K562 (cell line): Measurements from ENCODE around the gene STIM1. TPM values are rescaled to one million over a fixed set of nuclear protein-coding genes. Genes with fewer than 3 reads are reported as not detected.

Experiments used
- ATAC-seq: fragments of 200-7000 bp; cut with Tn5 transposase; 3 replicates; pipeline ENCODE4 v1.9.1; 2020; ENCODE audit warnings: moderate library complexity
- BruUV-seq: library from RNA; stranded (reverse); fragments of 400-500 nt; replicated peaks from 2 replicates; lab custom pipeline; 2021; lab: Mats Ljungman, UMichigan
- CTCF ChIA-PET: fragments of 300-600 bp; formaldehyde crosslinking; extraction: SDS; loops from one replicate; lab custom pipeline; 2021; ENCODE audit warnings: low intra/inter-chr PET ratio; lab: Yijun Ruan, JAX
- POLR2A ChIA-PET: fragments of 300-600, 350-650 bp; sonication (Branson Sonifier 250); formaldehyde crosslinking; extraction: SDS; loops from one replicate; lab custom pipeline; 2021; ENCODE audit warnings: antibody characterized with exemption, inconsistent platforms; lab: Yijun Ruan, JAX
- DNase-seq, 4 experiments: peaks; one replicate each; pipeline versions ENCODE4 v3.0.0 to v3.0.0-alpha.2; 2011 to 2018; ENCODE audit warnings: low spot score in 3 of 4, mixed read lengths in 3 of 4; ENCODE audit errors: extremely low read depth in 1 of 4
- FAIRE-seq: peaks from 2 replicates; lab custom pipeline; 2011; peaks lifted over from hg19 to GRCh38; lab: Jason Lieb, UNC
- H2AFZ ChIP-seq: 2 replicates; pipeline ENCODE4 v1.6.0; 2011; ENCODE audit warnings: low read depth, low read length, control low read depth, inconsistent platforms
- H3K27ac ChIP-seq: fragments of 200-600 bp; 3 replicates; pipeline ENCODE4 v1.8.0; 2011; ENCODE audit warnings: low read depth, mild to moderate bottlenecking, control low read depth, inconsistent platforms, low read length, moderate library complexity, mixed read lengths; ENCODE audit errors: extremely low read depth
- H3K27me3 ChIP-seq, 2 experiments: fragments of 300-600 bp in 1 of 2; 2 replicates in 1 of 2; 3 replicates in 1 of 2; pipeline versions ENCODE4 v1.6.0 to v1.8.0; 2011; ENCODE audit warnings: inconsistent platforms in 2 of 2, low read length in 2 of 2, mild to moderate bottlenecking in 1 of 2, mixed read lengths in 1 of 2, moderate library complexity in 1 of 2; ENCODE audit not compliant: control insufficient read depth in 2 of 2, insufficient read depth in 2 of 2
- H3K36me3 ChIP-seq: fragments of 300-600 bp; 3 replicates; pipeline ENCODE4 v1.8.0; 2011; ENCODE audit warnings: mild to moderate bottlenecking, low read length, inconsistent platforms; ENCODE audit not compliant: control insufficient read depth, insufficient read depth
- H3K4me1 ChIP-seq, 2 experiments: fragments of 200-600 bp in 1 of 2; replicated peaks in 1 of 2; 2 replicates in 1 of 2; 3 replicates in 1 of 2; pipeline versions ENCODE4 v1.5.1 to v1.8.0; 2011; ENCODE audit warnings: inconsistent platforms in 2 of 2, low read length in 2 of 2, mild to moderate bottlenecking in 1 of 2, mixed read lengths in 1 of 2, moderate library complexity in 1 of 2; ENCODE audit not compliant: control insufficient read depth in 2 of 2, insufficient read depth in 2 of 2
- H3K4me2 ChIP-seq: 2 replicates; pipeline ENCODE4 v1.6.1; 2011; ENCODE audit warnings: low read length, control low read depth, inconsistent platforms, mixed read lengths; ENCODE audit not compliant: insufficient read depth
- H3K4me3 ChIP-seq: fragments of 200-600 bp; sonication (generic), shearing (Covaris generic); 2 replicates; pipeline ENCODE4 v1.5.1; 2016; ENCODE audit warnings: control low read depth, inconsistent platforms
- H3K79me2 ChIP-seq: fragments of 200-600 bp; 3 replicates; pipeline ENCODE4 v1.8.0; 2011; ENCODE audit warnings: low read length, inconsistent platforms; ENCODE audit not compliant: control insufficient read depth, insufficient read depth
- H3K9ac ChIP-seq, 2 experiments: 2 replicates each; pipeline versions ENCODE4 v1.6.0 to v1.6.1; 2011; ENCODE audit warnings: low read depth in 2 of 2, low read length in 2 of 2, control low read depth in 1 of 2, inconsistent platforms in 1 of 2, mild to moderate bottlenecking in 1 of 2, mixed read lengths in 1 of 2; ENCODE audit not compliant: insufficient read depth in 1 of 2
- H3K9me1 ChIP-seq: one replicate; pipeline ENCODE4 v1.6.0; 2011; ENCODE audit warnings: inconsistent platforms, mild to moderate bottlenecking, low read length, moderate library complexity; ENCODE audit not compliant: control insufficient read depth, insufficient read depth
- H3K9me3 ChIP-seq: replicated peaks from 2 replicates; pipeline ENCODE4 v1.5.1; 2011; ENCODE audit warnings: low read depth, low read length, inconsistent platforms; ENCODE audit not compliant: control insufficient read depth, insufficient read depth
- H4K20me1 ChIP-seq: replicated peaks from 2 replicates; pipeline ENCODE4 v1.6.1; 2011; ENCODE audit warnings: low read length, inconsistent platforms, mixed read lengths; ENCODE audit not compliant: control insufficient read depth, insufficient read depth
- ADNP ChIP-seq: fragments of 200-800 bp; sonication (Bioruptor generic); IDR thresholded peaks from 2 replicates; pipeline ENCODE4 v1.6.1; 2016; ENCODE audit warnings: missing genetic modification characterization, missing compliant biosample characterization
- BRF1 ChIP-seq: IDR thresholded peaks from 3 replicates; pipeline ENCODE4 v1.6.1; 2011; ENCODE audit warnings: borderline replicate concordance, mild to moderate bottlenecking; ENCODE audit not compliant: insufficient read length; ENCODE audit errors: extremely low read depth
- E2F4 ChIP-seq: sonication (generic); formaldehyde crosslinking; IDR thresholded peaks from 2 replicates; pipeline ENCODE4 v1.8.0; 2022; ENCODE audit warnings: mild to moderate bottlenecking, low read depth, missing genetic modification reagents
- FOXP1 ChIP-seq: sonication (generic); formaldehyde crosslinking; IDR thresholded peaks from 2 replicates; pipeline ENCODE4 v1.8.0; 2022; ENCODE audit warnings: mild to moderate bottlenecking, missing genetic modification reagents
- GABPA ChIP-seq: fragments of 200-800 bp; sonication (Bioruptor generic); conservative IDR thresholded peaks from 2 replicates; pipeline ENCODE4 v1.6.1; 2016; ENCODE audit warnings: low read depth, missing genetic modification characterization, missing compliant biosample characterization
- HDAC6 ChIP-seq: IDR thresholded peaks from 2 replicates; pipeline ENCODE4 v1.6.1; 2012; ENCODE audit warnings: low read depth, mild to moderate bottlenecking, control low read depth, inconsistent platforms, low read length, moderate library complexity
- HDAC8 ChIP-seq: fragments of 450-650 bp; IDR thresholded peaks from 2 replicates; pipeline ENCODE4 v1.6.1; 2016; ENCODE audit warnings: mild to moderate bottlenecking, missing genetic modification characterization, moderate library complexity, missing compliant biosample characterization
- MTA1 ChIP-seq: fragments of 450-650 bp; IDR thresholded peaks from 2 replicates; pipeline ENCODE4 v1.6.1; 2017; ENCODE audit warnings: borderline replicate concordance
- SREBF2 ChIP-seq: sonication (generic); formaldehyde crosslinking; IDR thresholded peaks from 2 replicates; pipeline ENCODE4 v1.4.0; 2020; ENCODE audit warnings: mild to moderate bottlenecking, missing genetic modification reagents
- ZBTB12 ChIP-seq: fragments of 250-450 bp; sonication (Bioruptor Pico); IDR thresholded peaks from 2 replicates; pipeline ENCODE4 v1.4.0; 2020
- ZNF384 ChIP-seq: IDR thresholded peaks from 2 replicates; pipeline ENCODE4 v1.6.1; 2012; ENCODE audit warnings: low read depth, low read length, improper control_type of control experiment
- WGBS: fragments of 100-300 bp; shearing (Covaris generic); methylation state at CpG from one replicate; pipeline ENCODE4 v1.1.6; 2016; ENCODE audit warnings: low coverage, mixed read lengths; ENCODE audit not compliant: insufficient coverage; ENCODE audit errors: missing lambda C conversion rate; 5-methylcytosine and 5-hydroxymethylcytosine counted together
- in situ Hi-C: fragments of 300-500 bp; cut with MboI; formaldehyde crosslinking; loops from 4 replicates; pipeline ENCODE4 v1.15.0; 2018; ENCODE audit warnings: inconsistent platforms, mixed read lengths
- intact Hi-C: fragments of 100-400 bp; cut with micrococcal nuclease; formaldehyde crosslinking; loops from 2 replicates; pipeline ENCODE4 v1.14.2; 2022
- polyA plus RNA-seq, 8 experiments: library from polyadenylated mRNA; depleted of rRNA in 4 of 8; stranded (reverse) in 5 of 8; unstranded in 3 of 8; fragments of >200 nt; fragmentation: Nextera tagmentation in 2 of 8; fragmentation: Illumina TruSeq in 1 of 8; extraction: Ambion mirVana in 2 of 8; extraction: Trizol in 1 of 8; gene quantifications; 2 replicates each; pipeline versions ENCODE4 v1.2.1 to v1.2.3, GENCODE V29; 2011 to 2014; ENCODE audit warnings: inconsistent platforms in 1 of 8, missing spikeins in 1 of 8
- total RNA-seq, 7 experiments: library from RNA; depleted of rRNA in 6 of 7; stranded (reverse); fragments of >200 nt in 6 of 7; fragmentation: Illumina TruSeq in 2 of 7; extraction: Trizol in 2 of 7; gene quantifications; 2 replicates each; pipeline versions ENCODE4 v1.2.1 to v1.2.3, GENCODE V29; 2011 to 2021; ENCODE audit warnings: low replicate concordance in 1 of 7

STIM1 gene
- total and polyA plus RNA-seq, 9 of the 15 experiments (the other 6 are each of a cell fraction or from before 2014, with no cell fraction given) = 7.7 to 50.5 (median 22.5) TPM

GRCh38 chr11:4065086-4065485, 209.6 kb downstream of the STIM1 start:
- intact Hi-C loops = no loop called here
- ATAC-seq (no peak), DNase-seq (no peak), FAIRE-seq (no peak)
- POLR2A ChIA-PET = interaction anchor here (0.5 to 2.5 kb wide), 4 partner anchors 10 to 302 kb away, joined by 3 to 12 read pairs (median 3); no protein-coding TSS in a partner anchor
- H3K9me1 ChIP-seq = no peaks in the 10 kb centered on the region
- 100% methylated on average over 1 of the region's 1 CpG for WGBS
- H3K9ac ChIP-seq = no peak overlapping the region
- H2AFZ ChIP-seq = no peak overlapping the region
- no peaks in the 10 kb centered on the region for H3K9me3 ChIP-seq
- H3K4me1 ChIP-seq = no peaks in the 10 kb centered on the region
- no peak for TF ChIP-seq HDAC8 (tag)
- no peak for TF ChIP-seq MTA1
- no peak for TF ChIP-seq ZBTB12 (CRISPR knock-in tag)
- TF ChIP-seq GABPA (tag) = no peak
- no peak for TF ChIP-seq SREBF2
- no peak for TF ChIP-seq E2F4 (CRISPR knock-in tag)
- no peak for TF ChIP-seq FOXP1 (CRISPR knock-in tag)
- no peak for TF ChIP-seq ADNP (tag)
- TF ChIP-seq BRF1 = no peak
- no peak for TF ChIP-seq HDAC6
- TF ChIP-seq ZNF384 = no peak
- H3K27ac ChIP-seq = no peak overlapping the region
- H3K79me2 ChIP-seq = no peaks in the 10 kb centered on the region
- in situ Hi-C loops = no loop called here
- CTCF ChIA-PET = no interaction called here
- H3K36me3 ChIP-seq = peaks cover 22% of the 10 kb centered on the region; the same call in 2 of the 3 replicates
- H4K20me1 ChIP-seq = no peaks in the 10 kb centered on the region
- BruUV-seq = no TSS peak
- H3K27me3 ChIP-seq = no peaks in the 10 kb centered on the region
- H3K4me3 ChIP-seq = no peak overlapping the region
- no peak overlapping the region for H3K4me2 ChIP-seq
